Forelimb muscle (tissue), 1 donor: ENCODE results near the gene COX7B2. TPM values are rescaled to one million over a fixed set of nuclear protein-coding genes. Genes with fewer than 3 reads are reported as not detected.

Experiments
- DNase-seq: peaks from one replicate; pipeline ENCODE4 v3.0.0-alpha.2; 2013; ENCODE audit warnings: low read depth
- polyA plus RNA-seq: library from polyadenylated mRNA; unstranded; fragments of 120-200 nt; gene quantifications from one replicate; pipeline ENCODE4 v1.2.1, GENCODE V29; 2013; ENCODE audit not compliant: insufficient read length

Gene COX7B2
- polyA plus RNA-seq, 1 donor: not detected

- DNase-seq: no peak
These were observed 191.1 kb downstream of the COX7B2 start for GRCh38 chr4:46717950-46718349.

- no peak for DNase-seq
These were observed 193.6 kb downstream of the COX7B2 start for GRCh38 chr4:46715468-46715867.

GRCh38 chr4:46698891-46699290 is 210.2 kb downstream of the COX7B2 start:
- DNase-seq: no peak

Other genes starting within 250 kb of the COX7B2 start
- gene GABRA4, start 84.3 kb upstream of the COX7B2 start, polyA plus RNA-seq: not detected
- gene GABRB1, start 122.3 kb upstream of the COX7B2 start, polyA plus RNA-seq: not detected